Activated T-cell treated with anti-CD3 and anti-CD28 coated beads, Interleukin-2, amount 50 U/mL, for 24 hours (primary cell): ENCODE results near the gene RCL1.
A peak's percentile ranks its signal among the peaks of the same experiment; 100 is the strongest.

Source experiments
- DNase-seq: peaks from one replicate; pipeline ENCODE4 v3.0.0-alpha.2; 2020
- H3K27ac Mint-ChIP-seq: 2 replicates; pipeline ENCODE4 v1.8.0; 2020; ENCODE audit warnings: mild to moderate bottlenecking, mixed read lengths
- H3K27me3 Mint-ChIP-seq: 2 replicates; pipeline ENCODE4 v1.8.0; 2020; ENCODE audit warnings: mixed read lengths
- H3K36me3 Mint-ChIP-seq: 2 replicates; pipeline ENCODE4 v1.8.0; 2020; ENCODE audit warnings: low read depth, mixed read lengths
- H3K4me1 Mint-ChIP-seq: 2 replicates; pipeline ENCODE4 v1.8.0; 2020; ENCODE audit warnings: low read depth, mixed read lengths
- H3K4me3 Mint-ChIP-seq: 2 replicates; pipeline ENCODE4 v1.8.0; 2020; ENCODE audit warnings: mild to moderate bottlenecking, moderate library complexity, mixed read lengths
- H3K9me3 Mint-ChIP-seq: 2 replicates; pipeline ENCODE4 v1.8.0; 2020; ENCODE audit warnings: mixed read lengths

The RCL1 gene

DNA sequence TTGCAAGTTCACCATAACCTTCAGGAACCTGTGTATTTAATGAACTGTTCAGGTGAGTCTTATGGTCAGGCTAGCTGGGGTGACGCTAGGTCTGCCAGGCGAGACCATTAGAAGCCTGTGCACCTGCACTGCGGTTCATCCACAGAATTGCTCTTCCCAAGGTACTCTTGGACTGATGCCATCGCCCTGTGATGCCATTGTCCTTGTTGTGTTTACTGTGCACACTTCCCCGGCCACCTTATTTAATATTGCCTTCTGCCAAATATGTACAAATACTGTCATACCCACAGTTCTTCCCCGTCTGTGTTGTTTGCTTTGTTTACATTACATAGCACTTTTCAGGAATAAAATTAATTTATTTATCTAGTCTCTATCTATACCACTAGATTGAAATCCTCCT, 66.3 kb downstream of the RCL1 start:
- Mint-ChIP-seq H3K4me3 (no peak overlapping the region), H3K27ac (no peak overlapping the region), H3K9me3 (no peaks in the 10 kb centered on the region), H3K27me3 (no peaks in the 10 kb centered on the region), H3K36me3 (peaks cover 94% of the 10 kb centered on the region), H3K4me1 (peaks cover 23% of the 10 kb centered on the region)
- DNase-seq: no peak

DNA sequence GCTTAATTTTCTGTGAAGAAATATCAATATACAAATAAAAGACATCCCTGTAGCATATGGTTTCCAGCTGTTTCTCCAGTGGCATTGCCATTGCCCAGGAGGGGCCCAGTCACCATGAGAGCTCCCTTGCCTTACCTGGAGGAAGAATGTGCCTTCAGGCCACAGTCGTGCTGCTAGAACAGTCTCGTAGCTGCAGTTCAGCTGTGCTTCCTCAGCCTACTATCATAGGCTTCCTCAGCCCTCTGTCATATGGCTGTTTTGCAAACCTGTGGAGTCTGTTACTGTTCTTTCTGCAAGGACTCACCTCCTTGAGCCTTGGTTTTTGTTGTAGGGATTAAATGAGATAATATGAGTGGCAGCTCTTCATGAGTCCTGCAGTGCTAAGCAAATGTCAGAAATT, 67.6 kb downstream of the RCL1 start:
- Mint-ChIP-seq H3K4me3 (no peak overlapping the region), H3K36me3 (peaks cover 95% of the 10 kb centered on the region), H3K27ac (no peak overlapping the region), H3K9me3 (no peaks in the 10 kb centered on the region), H3K4me1 (peaks cover 26% of the 10 kb centered on the region), H3K27me3 (no peaks in the 10 kb centered on the region)
- DNase-seq: no peak

DNA sequence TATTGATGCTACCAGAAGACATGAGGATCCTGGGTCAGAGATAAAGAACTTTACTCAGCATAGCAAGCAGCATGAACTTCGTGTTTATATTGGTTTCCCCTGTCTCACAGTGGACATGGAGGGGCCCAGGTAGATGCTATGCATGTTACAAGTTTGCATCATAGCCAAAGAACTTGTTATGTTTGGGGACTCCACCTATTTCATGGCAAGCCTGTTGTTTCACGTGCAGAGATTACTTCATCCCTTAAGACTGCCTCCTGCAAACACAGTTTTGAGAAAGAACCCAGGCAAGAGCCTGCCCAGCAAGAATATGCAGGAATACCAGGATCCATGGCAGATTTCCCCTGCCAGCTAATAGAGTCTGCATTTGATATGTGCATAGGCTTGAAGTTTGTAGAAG, 68.4 kb downstream of the RCL1 start:
- no peak for DNase-seq
- peaks cover 91% of the 10 kb centered on the region for H3K36me3 Mint-ChIP-seq
- H3K4me3 Mint-ChIP-seq: no peak overlapping the region
- H3K27ac Mint-ChIP-seq: no peak overlapping the region
- H3K27me3 Mint-ChIP-seq: no peaks in the 10 kb centered on the region
- peaks cover 33% of the 10 kb centered on the region for H3K4me1 Mint-ChIP-seq
- no peaks in the 10 kb centered on the region for H3K9me3 Mint-ChIP-seq

DNA sequence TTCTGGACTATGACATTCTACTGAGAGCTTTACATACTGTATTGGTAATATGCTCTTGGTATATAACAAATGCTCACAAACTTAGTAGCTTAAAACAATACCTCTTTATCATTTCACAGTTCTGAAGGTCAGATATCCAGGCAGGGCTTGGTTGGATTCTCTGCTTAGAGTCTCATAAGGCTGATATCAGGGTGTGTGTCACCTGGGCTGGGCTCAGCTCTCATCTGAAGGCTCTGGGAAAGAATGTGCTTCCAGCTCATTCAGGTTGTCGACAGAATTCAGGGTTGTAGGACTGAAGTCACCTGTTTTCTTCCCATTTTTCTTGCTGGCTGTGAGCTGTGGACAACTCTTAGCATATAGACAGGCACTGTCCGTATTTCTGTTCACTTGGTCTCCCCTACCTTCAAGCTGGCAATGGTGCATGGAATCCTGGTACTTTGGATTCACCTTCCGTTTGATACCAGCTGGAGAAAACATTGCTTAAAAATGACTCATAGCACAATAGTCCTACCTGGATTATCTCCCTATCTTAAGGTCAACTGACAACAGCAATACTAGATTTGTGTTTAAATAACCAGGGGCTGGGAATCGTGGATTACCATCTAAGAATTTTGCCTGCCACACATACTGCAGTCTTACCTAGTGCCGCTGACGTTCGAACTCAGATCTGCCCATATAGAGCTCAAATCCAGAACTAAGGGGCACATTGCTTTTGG, 69.2 kb downstream of the RCL1 start:
- peaks cover 34% of the 10 kb centered on the region for H3K4me1 Mint-ChIP-seq
- H3K36me3 Mint-ChIP-seq: peaks cover 88% of the 10 kb centered on the region
- no peak for DNase-seq
- no peaks in the 10 kb centered on the region for H3K9me3 Mint-ChIP-seq
- no peaks in the 10 kb centered on the region for H3K27me3 Mint-ChIP-seq
- no peak overlapping the region for H3K27ac Mint-ChIP-seq
- H3K4me3 Mint-ChIP-seq: no peak overlapping the region

DNA sequence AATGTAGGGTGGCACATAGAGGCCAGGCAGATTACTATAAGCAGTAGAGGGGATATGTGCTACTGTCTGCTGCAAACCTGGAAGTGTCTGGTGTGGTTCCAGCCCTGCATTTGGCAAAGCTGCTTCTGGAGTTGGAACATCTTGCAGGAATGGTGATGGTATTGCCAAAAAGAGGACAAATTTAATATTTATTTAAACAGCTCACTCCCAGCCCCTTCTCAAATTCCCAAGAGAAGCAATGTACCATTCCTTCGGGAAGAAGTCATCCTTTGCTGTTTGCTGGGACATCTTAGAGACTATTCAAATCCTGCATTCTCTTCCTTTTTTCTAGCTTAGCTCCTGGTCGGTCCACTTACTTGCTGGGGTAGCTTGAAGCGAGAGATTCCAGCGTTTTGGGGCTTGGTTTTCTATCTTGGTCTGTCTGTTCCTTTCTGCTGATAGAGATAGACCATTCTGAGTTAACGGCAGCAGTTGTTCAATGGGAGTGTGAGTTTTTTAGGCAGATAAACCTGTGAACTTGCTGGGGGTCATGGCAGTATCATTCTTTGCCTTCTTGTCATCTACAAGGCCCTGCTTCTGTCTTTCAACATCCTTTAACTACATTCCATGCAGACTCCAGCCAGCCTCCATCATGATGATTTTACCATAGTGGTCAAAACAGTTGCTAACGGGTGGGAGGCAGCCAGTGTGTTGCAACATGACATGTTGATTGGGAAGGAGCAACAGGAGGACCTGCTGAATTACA, 69.9 kb downstream of the RCL1 start:
- Mint-ChIP-seq H3K4me1 (peaks cover 30% of the 10 kb centered on the region), H3K4me3 (no peak overlapping the region), H3K9me3 (no peaks in the 10 kb centered on the region), H3K27me3 (no peaks in the 10 kb centered on the region), H3K27ac (no peak overlapping the region), H3K36me3 (peaks cover 85% of the 10 kb centered on the region)
- DNase-seq: no peak

DNA sequence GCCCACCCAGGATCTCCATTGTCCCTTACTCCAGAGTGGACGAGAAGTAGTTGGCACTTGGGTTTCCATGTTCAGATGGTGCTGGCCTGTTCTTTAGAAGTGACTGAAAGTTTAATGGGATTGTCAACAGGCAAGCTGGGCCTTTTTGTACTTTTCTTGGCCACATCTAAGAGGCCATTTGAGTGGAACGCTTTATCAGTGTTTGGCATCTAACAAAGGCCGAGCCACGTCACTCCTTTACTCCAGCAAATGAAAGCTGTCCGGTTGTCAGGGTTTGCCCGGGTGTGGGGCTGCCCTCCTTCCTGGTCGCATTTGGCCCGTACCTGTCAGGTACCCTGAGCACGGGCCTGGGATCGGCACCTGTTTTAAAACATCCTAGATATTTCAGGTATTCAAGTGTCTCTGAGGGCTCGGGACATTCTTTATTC, 71.5 kb downstream of the RCL1 start:
- Mint-ChIP-seq H3K4me3 (no peak overlapping the region), H3K4me1 (peaks cover 28% of the 10 kb centered on the region), H3K27me3 (no peaks in the 10 kb centered on the region), H3K36me3 (peaks cover 77% of the 10 kb centered on the region), H3K9me3 (no peaks in the 10 kb centered on the region), H3K27ac (no peak overlapping the region)
- no peak for DNase-seq

DNA sequence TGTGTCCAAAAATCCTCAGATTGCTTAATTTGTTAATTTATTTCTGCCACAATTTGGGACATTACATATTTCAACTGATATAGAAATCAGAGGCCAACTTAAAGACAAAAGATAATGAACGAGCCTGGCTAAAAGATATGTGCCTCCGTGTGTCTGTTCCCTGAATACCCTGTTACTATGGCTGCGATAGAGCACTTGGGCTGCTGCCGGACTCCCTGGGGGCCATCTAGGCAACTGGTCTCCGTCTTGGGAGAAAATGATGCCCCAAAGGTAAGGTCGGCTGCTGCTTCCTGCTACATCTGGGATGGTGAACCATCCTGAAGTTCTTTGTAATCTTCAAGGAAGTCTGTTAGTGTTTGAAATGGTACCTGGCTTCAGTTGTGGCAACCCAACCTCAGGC, 72.0 kb downstream of the RCL1 start:
- no peak for DNase-seq
- peaks cover 76% of the 10 kb centered on the region for H3K36me3 Mint-ChIP-seq
- H3K9me3 Mint-ChIP-seq: no peaks in the 10 kb centered on the region
- no peak overlapping the region for H3K27ac Mint-ChIP-seq
- no peak overlapping the region for H3K4me3 Mint-ChIP-seq
- H3K27me3 Mint-ChIP-seq: no peaks in the 10 kb centered on the region
- H3K4me1 Mint-ChIP-seq: peaks cover 28% of the 10 kb centered on the region

DNA sequence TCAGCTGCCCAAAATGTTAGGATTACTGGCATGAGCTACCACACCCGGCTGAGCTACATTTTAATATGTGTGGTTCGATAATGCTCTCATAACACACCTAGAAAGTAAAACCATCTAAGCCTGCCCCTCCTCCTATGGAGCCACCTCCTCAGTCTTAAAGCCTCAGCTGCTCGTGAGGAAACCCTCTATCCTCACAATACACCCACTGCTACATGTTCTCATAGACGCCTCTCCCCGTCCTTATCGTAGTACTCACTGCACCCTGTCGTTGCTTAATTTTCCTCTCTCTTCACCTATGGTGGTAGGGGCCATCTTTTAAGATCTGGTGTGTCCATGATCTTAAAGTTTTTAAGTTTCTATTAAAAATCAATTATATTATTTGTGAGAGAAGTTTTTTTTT, 72.9 kb downstream of the RCL1 start:
- Mint-ChIP-seq H3K4me3 (no peak overlapping the region), H3K27me3 (no peaks in the 10 kb centered on the region), H3K4me1 (peaks cover 28% of the 10 kb centered on the region), H3K36me3 (peaks cover 70% of the 10 kb centered on the region), H3K9me3 (no peaks in the 10 kb centered on the region), H3K27ac (peak overlapping the region; percentile 42)
- DNase-seq: no peak

DNA sequence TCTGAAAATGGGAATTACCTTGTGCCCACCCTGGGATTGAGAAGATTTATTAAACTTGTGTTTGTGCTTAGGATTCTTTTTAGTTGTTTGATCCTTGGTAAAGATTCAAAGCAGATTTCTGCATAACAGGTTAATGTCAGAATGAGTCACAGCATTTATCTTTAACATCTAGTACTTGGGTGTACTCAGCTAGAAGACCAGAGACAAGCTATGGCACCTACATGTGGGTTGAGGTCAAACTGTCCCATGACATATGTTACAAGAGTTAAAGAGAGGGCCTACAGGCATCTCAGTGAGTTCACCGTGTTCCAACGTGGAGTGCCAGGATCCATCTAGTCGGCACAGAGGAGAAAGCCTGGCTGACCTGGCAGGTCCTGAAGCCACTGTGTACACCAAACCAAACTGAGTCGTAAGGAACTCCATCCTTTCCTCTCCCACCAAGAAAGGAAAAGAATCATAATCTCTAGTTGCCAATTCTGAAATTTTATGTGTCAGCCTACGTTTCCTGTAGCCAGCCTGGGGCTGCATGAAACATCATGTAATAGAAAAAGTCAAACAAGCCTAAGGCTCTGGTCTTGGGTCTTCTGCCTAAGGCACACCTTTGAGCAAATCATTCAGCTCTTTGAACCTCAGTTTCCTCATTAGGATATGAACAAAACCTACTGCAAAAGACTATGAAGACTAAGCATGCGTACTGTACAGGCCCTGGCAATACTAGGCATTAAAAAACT, 73.7 kb downstream of the RCL1 start:
- Mint-ChIP-seq H3K36me3 (peaks cover 63% of the 10 kb centered on the region), H3K27ac (peak overlapping the region; percentile 79), H3K27me3 (no peaks in the 10 kb centered on the region), H3K4me3 (no peak overlapping the region), H3K4me1 (peaks cover 28% of the 10 kb centered on the region), H3K9me3 (no peaks in the 10 kb centered on the region)
- no peak for DNase-seq

DNA sequence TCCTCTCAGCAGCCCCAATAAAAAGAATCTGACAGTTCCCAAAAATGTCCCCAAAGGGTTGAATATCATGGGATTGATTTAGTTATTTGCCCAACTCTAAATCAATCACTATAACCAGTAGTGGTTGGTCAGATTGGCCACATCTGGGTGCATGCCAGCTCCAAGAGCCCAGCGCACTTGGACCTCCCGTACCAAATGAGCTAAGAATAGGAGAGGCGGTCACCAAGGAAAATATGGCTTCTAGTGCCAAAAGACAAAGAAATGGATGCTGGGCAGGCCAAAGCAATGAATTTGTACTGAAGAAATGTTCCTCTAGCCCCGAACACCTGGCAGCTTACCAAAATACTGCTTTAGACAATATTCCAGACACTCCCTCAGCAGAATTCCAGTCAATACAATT, 80.3 kb downstream of the RCL1 start:
- DNase-seq: no peak
- H3K36me3 Mint-ChIP-seq: peaks cover 32% of the 10 kb centered on the region
- no peak overlapping the region for H3K27ac Mint-ChIP-seq
- H3K9me3 Mint-ChIP-seq: no peaks in the 10 kb centered on the region
- no peaks in the 10 kb centered on the region for H3K27me3 Mint-ChIP-seq
- no peak overlapping the region for H3K4me3 Mint-ChIP-seq
- no peaks in the 10 kb centered on the region for H3K4me1 Mint-ChIP-seq

DNA sequence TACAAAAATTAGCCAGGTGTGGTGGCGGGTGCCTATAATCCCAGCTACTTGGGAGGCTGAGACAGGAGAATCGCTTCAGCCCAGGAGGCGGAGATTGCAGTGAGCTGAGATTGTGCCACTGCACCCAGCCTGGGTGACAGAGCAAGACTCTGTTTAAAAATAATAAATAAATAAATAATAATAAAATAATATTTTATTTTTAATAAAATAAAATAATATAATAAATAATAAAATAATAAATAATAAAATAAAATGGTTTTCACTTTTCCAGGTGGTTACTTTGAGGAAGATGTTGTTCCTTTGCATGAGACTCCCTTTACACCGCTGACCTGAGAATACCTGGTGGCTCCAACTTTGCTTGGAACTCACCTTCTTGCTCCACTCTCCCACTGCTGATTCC, 82.8 kb downstream of the RCL1 start:
- no peak for DNase-seq
- Mint-ChIP-seq H3K27me3 (no peaks in the 10 kb centered on the region), H3K36me3 (peaks cover 21% of the 10 kb centered on the region), H3K27ac (no peak overlapping the region), H3K4me1 (no peaks in the 10 kb centered on the region), H3K9me3 (no peaks in the 10 kb centered on the region), H3K4me3 (no peak overlapping the region)

DNA sequence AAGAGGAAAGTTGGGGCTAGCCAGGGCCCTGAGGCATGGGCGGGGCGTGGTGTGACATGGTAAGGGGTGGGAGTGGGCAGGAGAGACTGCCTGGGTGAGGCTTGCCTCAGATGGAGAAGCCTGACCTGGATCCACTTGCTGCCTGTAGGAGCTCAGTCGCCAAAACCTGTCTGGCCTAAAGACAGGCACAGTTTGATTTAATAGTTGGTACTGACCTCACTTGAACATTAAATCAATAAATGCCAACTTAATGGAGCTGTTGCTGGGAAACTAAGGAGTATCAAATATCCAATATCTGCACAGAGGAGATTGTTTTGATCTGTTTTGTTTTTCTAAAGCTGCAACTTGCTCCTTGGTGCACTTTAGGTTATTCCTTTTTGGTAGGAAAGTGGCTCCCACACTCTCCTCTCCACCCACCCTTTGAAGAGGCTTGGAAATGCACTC, 86.4 kb downstream of the RCL1 start:
- Mint-ChIP-seq H3K4me3 (no peak overlapping the region), H3K4me1 (no peaks in the 10 kb centered on the region), H3K36me3 (peaks cover 17% of the 10 kb centered on the region), H3K27ac (no peak overlapping the region), H3K27me3 (no peaks in the 10 kb centered on the region), H3K9me3 (no peaks in the 10 kb centered on the region)
- no peak for DNase-seq

DNA sequence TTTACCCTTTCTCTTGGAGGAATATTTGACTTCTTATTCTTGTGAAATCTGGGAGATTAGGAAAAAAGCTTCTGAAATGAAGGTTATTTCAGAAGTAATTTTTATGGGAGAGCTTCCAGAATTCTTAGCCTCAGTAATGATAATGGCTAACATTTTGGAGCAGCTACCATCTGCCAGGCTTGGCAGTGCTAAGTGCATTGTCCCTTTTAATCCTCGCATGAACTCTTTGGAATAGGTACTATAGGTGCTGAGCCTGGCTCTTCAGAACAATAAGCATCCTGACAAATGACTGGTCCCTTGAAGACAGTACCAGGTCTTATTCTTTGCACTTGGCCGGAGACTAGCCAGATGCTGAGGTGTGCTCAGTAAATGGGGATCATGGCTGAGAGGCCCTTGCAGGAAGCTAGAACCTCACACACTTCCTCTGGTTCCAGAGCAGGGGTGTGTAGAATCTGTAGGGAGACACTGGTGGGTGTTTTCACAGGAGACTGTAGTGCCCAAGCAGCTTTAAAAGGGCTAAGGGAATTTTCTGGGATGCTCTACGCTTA, 90.7 kb downstream of the RCL1 start:
- DNase-seq: no peak
- Mint-ChIP-seq H3K27ac (no peak overlapping the region), H3K9me3 (no peaks in the 10 kb centered on the region), H3K36me3 (peaks cover 21% of the 10 kb centered on the region), H3K4me3 (no peak overlapping the region), H3K4me1 (no peaks in the 10 kb centered on the region), H3K27me3 (no peaks in the 10 kb centered on the region)

DNA sequence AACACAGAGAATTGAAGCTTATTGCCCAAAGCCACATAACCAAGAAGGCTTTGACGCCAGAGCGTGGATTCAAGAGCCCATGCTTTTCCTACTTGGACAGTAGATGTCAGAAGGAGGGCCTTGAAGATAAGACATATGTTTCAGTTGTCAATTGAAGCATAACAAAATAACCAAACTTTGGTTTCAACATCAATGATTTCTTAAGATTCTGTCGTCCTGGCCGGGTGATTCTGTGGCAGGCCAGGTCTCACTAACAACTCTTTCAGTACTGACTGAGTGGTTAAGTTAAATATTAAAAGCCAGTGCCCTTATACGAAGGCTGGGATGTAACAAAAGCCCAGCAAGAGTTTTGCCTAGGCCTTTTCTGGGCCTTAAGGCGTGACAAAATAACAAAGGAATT, 94.0 kb downstream of the RCL1 start:
- Mint-ChIP-seq H3K27me3 (no peaks in the 10 kb centered on the region), H3K4me3 (no peak overlapping the region), H3K27ac (no peak overlapping the region), H3K4me1 (no peaks in the 10 kb centered on the region), H3K9me3 (no peaks in the 10 kb centered on the region), H3K36me3 (peaks cover 19% of the 10 kb centered on the region)
- DNase-seq: no peak

DNA sequence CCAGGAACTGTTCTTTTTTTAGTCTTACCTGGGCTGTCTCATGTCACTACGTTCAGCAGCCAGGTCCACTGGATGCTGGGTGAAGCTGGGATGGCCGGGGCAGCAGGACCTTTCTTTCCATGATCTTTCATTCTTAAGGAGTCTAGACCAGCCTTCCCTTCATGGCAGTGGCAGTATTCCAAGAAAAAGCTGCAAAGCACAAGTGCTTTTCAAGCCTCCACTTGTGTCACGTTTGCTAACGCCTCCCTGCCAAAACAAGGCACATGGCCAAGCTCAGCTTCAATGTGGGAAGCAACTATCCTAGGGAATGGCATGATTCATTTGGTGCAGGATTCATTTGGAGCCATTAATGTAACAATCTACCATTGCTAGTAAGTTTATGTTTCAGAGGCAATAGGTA, 94.8 kb downstream of the RCL1 start:
- peaks cover 17% of the 10 kb centered on the region for H3K36me3 Mint-ChIP-seq
- H3K9me3 Mint-ChIP-seq: no peaks in the 10 kb centered on the region
- DNase-seq: no peak
- H3K27me3 Mint-ChIP-seq: no peaks in the 10 kb centered on the region
- no peaks in the 10 kb centered on the region for H3K4me1 Mint-ChIP-seq
- H3K4me3 Mint-ChIP-seq: no peak overlapping the region
- H3K27ac Mint-ChIP-seq: no peak overlapping the region
